Neutrophil (primary cell): Measurements from ENCODE around the gene ANKRD39.
"Not testable (repeated sequence)": the region's sequence is repeated elsewhere in the genome, so short reads cannot be mapped to it uniquely, and the experiment has no call there.

Source experiments
- H3K27ac ChIP-seq: fragments of 200-600 bp; sonication (generic); 2 replicates; pipeline ENCODE4 v1.5.1; 2016; ENCODE audit warnings: mild to moderate bottlenecking, moderate library complexity
- H3K27me3 ChIP-seq: fragments of 200-600 bp; sonication (generic); 2 replicates; pipeline ENCODE4 v1.6.0; 2016; ENCODE audit warnings: mild to moderate bottlenecking
- H3K36me3 ChIP-seq: fragments of 200-600 bp; sonication (generic); 2 replicates; pipeline ENCODE4 v1.5.1; 2017
- H3K4me1 ChIP-seq, 2 experiments: fragments of 200-600 bp in 1 of 2; sonication (generic) in 1 of 2; 1 replicate in 1 of 2; 2 replicates in 1 of 2; pipeline versions ENCODE4 v1.5.1 to v1.6.1; 2013 to 2016; ENCODE audit warnings: low read depth in 1 of 2, low read length in 1 of 2, mild to moderate bottlenecking in 1 of 2, moderate library complexity in 1 of 2; ENCODE audit not compliant: control insufficient read depth in 1 of 2, insufficient read depth in 1 of 2
- H3K4me3 ChIP-seq, 2 experiments: fragments of 200-600 bp in 1 of 2; sonication (generic) in 1 of 2; 1 replicate in 1 of 2; 2 replicates in 1 of 2; pipeline ENCODE4 v1.5.1; 2013 to 2016; ENCODE audit warnings: low read depth in 1 of 2, low read length in 1 of 2, mild to moderate bottlenecking in 1 of 2, moderate library complexity in 1 of 2
- H3K9me3 ChIP-seq: fragments of 200-600 bp; sonication (generic); 2 replicates; pipeline ENCODE4 v1.5.1; 2016
- TF ChIP-seq, protein P1 (sequence below): fragments of 200-600 bp; sonication (generic); IDR thresholded peaks from 2 replicates; pipeline ENCODE4 v1.5.1; 2016; ENCODE audit warnings: antibody characterized with exemption

ANKRD39 gene

DNA sequence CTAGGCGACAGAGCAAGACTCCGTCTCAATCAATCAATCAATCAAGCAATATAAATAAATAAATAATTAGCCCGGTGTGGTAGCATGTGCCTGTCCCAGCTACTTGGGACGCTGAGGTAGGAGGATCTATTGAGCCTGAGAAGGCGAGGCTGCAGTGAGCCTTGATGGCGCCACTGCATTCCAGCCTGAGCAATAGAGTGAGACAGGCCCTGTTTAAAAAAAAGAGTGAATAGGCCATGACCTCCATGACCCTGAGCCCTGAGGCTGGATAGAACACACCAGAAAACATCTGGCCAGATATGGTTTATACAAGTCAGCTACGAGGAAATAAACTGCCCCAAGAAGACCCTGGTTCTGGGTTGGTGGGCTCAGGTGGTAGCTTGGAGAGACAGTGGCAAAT is 32.4 kb upstream of the ANKRD39 start:
- H3K9me3 ChIP-seq, result no peaks in the 10 kb centered on the region
- H3K27ac ChIP-seq, result no peak overlapping the region
- H3K4me1 ChIP-seq, result peaks cover 0 to 4% of the 10 kb centered on the region in 2 experiments
- no peak overlapping the region for H3K4me3 ChIP-seq
- no peaks in the 10 kb centered on the region for H3K36me3 ChIP-seq
- TF ChIP-seq, protein P1, sequence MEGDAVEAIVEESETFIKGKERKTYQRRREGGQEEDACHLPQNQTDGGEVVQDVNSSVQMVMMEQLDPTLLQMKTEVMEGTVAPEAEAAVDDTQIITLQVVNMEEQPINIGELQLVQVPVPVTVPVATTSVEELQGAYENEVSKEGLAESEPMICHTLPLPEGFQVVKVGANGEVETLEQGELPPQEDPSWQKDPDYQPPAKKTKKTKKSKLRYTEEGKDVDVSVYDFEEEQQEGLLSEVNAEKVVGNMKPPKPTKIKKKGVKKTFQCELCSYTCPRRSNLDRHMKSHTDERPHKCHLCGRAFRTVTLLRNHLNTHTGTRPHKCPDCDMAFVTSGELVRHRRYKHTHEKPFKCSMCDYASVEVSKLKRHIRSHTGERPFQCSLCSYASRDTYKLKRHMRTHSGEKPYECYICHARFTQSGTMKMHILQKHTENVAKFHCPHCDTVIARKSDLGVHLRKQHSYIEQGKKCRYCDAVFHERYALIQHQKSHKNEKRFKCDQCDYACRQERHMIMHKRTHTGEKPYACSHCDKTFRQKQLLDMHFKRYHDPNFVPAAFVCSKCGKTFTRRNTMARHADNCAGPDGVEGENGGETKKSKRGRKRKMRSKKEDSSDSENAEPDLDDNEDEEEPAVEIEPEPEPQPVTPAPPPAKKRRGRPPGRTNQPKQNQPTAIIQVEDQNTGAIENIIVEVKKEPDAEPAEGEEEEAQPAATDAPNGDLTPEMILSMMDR, result no peak
- H3K27me3 ChIP-seq, result peaks cover 9% of the 10 kb centered on the region

DNA sequence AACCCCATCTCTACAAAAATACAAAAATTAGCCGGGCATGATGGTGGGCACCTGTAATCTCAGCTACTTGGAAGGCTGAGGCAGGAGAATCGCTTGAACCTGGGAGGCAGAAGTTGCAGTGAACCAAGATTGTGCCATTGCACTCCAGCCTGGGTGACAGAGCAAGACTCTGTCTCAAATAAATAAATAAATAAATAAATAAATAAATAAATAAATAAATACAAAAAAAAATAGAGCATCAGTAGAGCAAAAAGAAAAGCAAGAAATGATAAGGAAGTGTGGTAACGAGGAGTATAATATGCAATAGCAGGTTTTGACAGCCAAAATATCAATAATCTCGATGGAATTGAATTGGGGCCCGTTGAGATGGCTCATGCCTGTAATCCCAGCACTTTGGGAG is 31.7 kb upstream of the ANKRD39 start:
- H3K27ac ChIP-seq, H3K4me1 ChIP-seq, H3K27me3 ChIP-seq, H3K4me3 ChIP-seq, H3K9me3 ChIP-seq, H3K36me3 ChIP-seq: not testable (repeated sequence)

GRCh38 chr2:96888072-96889011 is 30.5 kb upstream of the ANKRD39 start:
- Histone ChIP-seq H3K27me3 (peaks cover 11% of the 10 kb centered on the region), H3K4me1 (peaks cover 0 to 4% of the 10 kb centered on the region in 2 experiments), H3K36me3 (no peaks in the 10 kb centered on the region), H3K27ac (no peak overlapping the region), H3K9me3 (no peaks in the 10 kb centered on the region), H3K4me3 (no peak overlapping the region)
- TF ChIP-seq, protein P1, result no peak

DNA sequence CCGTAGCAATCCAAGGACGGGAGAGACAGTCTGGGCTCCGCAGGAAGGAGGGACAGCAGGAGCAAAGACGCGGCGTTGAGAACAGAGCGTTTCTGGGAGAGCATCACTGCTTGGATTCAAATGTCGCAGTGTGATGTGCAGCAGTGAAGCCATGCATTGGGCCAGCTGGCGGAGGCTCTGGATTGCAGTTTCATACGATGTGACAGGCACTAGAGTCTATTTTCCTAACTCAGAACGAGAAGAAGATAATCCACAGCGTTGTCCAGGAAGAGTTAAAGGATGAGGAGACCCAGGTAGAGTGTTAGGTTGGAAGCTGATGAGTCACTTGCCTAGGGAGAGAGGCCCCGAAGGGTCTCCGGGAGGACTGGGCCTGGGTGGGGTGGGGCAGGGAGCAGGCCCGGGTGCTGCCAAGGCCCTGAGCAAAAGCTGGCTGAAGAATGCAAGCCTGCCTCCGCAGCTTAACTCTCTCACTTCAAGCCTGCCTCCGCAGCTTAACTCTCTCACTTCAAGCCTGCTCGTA is 29.7 kb upstream of the ANKRD39 start:
- Histone ChIP-seq H3K36me3 (no peaks in the 10 kb centered on the region), H3K9me3 (no peaks in the 10 kb centered on the region), H3K27me3 (peaks cover 16% of the 10 kb centered on the region), H3K27ac (no peak overlapping the region), H3K4me1 (peaks cover 0 to 4% of the 10 kb centered on the region in 2 experiments), H3K4me3 (no peak overlapping the region)
- TF ChIP-seq, protein P1, result no peak

- H3K27me3 ChIP-seq, result peaks cover 23% of the 10 kb centered on the region
- peaks cover 0 to 4% of the 10 kb centered on the region in 2 experiments for H3K4me1 ChIP-seq
- no peaks in the 10 kb centered on the region for H3K36me3 ChIP-seq
- TF ChIP-seq, protein P1, result no peak
- H3K27ac ChIP-seq, result no peak overlapping the region
- H3K9me3 ChIP-seq, result no peaks in the 10 kb centered on the region
- H3K4me3 ChIP-seq, result no peak overlapping the region
These were observed 27.9 kb upstream of the ANKRD39 start for GRCh38 chr2:96885432-96886347.
